B cell (primary cell): ENCODE results near the gene VAV2. TPM values are rescaled to one million over a fixed set of nuclear protein-coding genes. Genes with fewer than 3 reads are reported as not detected.

Experiments used
- ATAC-seq: fragments of 200-7000 bp; cut with Tn5 transposase; one replicate; pipeline ENCODE4 v1.10.0; 2021; ENCODE audit warnings: low read depth, mild to moderate bottlenecking, moderate number of reproducible peaks, moderate library complexity
- CTCF ChIA-PET: fragments of 350-600 bp; sonication (Branson Sonifier 250); formaldehyde crosslinking; loops from one replicate; lab custom pipeline; 2021; ENCODE audit warnings: antibody characterized with exemption, inconsistent platforms; lab: Charles Lee
- POLR2A ChIA-PET: fragments of 350-600 bp; sonication (Branson Sonifier 250); formaldehyde crosslinking; loops from one replicate; lab custom pipeline; 2021; ENCODE audit warnings: antibody characterized with exemption; lab: Charles Lee
- DNase-seq: peaks from one replicate; pipeline ENCODE4 v3.0.0; 2013
- H2AFZ ChIP-seq: 2 replicates; pipeline ENCODE4 v1.6.1; 2012; ENCODE audit warnings: mild to moderate bottlenecking, low read depth, low read length; ENCODE audit not compliant: insufficient read depth, poor library complexity, severe bottlenecking
- H3K27ac ChIP-seq, 2 donors: 1 replicate in 1 of 2; 2 replicates in 1 of 2; pipeline ENCODE4 v1.5.1; 2012 to 2013; ENCODE audit warnings: low read length in 2 of 2, mild to moderate bottlenecking in 2 of 2, moderate library complexity in 1 of 2
- H3K27me3 ChIP-seq, 4 experiments: fragments of 200-600 bp in 1 of 4; sonication (generic) in 1 of 4; replicated peaks in 1 of 4; 1 replicate in 2 of 4; 2 replicates in 2 of 4; pipeline versions ENCODE4 v1.6.1 to v1.7.0; 2013 to 2016; ENCODE audit warnings: low read length in 3 of 4, mild to moderate bottlenecking in 2 of 4, mixed read lengths in 1 of 4, moderate library complexity in 1 of 4; ENCODE audit not compliant: insufficient read depth in 4 of 4, control insufficient read depth in 3 of 4; ENCODE audit errors: control extremely low read depth in 1 of 4
- H3K36me3 ChIP-seq, 2 experiments: replicated peaks in 1 of 2; 1 replicate in 1 of 2; 2 replicates in 1 of 2; pipeline versions ENCODE4 v1.6.1 to v1.7.1; 2013; ENCODE audit warnings: low read length in 1 of 2; ENCODE audit not compliant: insufficient read depth in 2 of 2, control insufficient read depth in 1 of 2; ENCODE audit errors: control extremely low read depth in 1 of 2, extremely low read depth in 1 of 2
- H3K4me1 ChIP-seq, 2 donors: fragments of 200-600 bp in 1 of 2; sonication (generic) in 1 of 2; 1 replicate in 1 of 2; 2 replicates in 1 of 2; pipeline versions ENCODE4 v1.5.1 to v1.6.1; 2013 to 2017; ENCODE audit warnings: low read length in 2 of 2; ENCODE audit not compliant: control insufficient read depth in 2 of 2, insufficient read depth in 2 of 2
- H3K4me2 ChIP-seq: replicated peaks from 2 replicates; pipeline ENCODE3; 2012; ENCODE audit warnings: mild to moderate bottlenecking, low read depth, low read length; ENCODE audit not compliant: poor library complexity, severe bottlenecking
- H3K4me3 ChIP-seq, 5 experiments: fragments of 200-600 bp in 1 of 5; sonication (generic) in 1 of 5; 1 replicate in 3 of 5; 2 replicates in 2 of 5; pipeline versions ENCODE4 v1.5.1 to v1.7.0; 2011 to 2016; ENCODE audit warnings: low read length in 4 of 5, mild to moderate bottlenecking in 4 of 5, low read depth in 2 of 5, control low read depth in 1 of 5, moderate library complexity in 1 of 5; ENCODE audit not compliant: insufficient read depth in 1 of 5; ENCODE audit errors: control extremely low read depth in 1 of 5, extremely low read depth in 1 of 5
- H3K79me2 ChIP-seq: fragments of 200-600 bp; sonication (generic); one replicate; pipeline ENCODE4 v1.6.0; 2016; ENCODE audit warnings: low read length; ENCODE audit not compliant: control insufficient read depth, insufficient read depth
- H3K9ac ChIP-seq: fragments of 200-600 bp; sonication (generic); 2 replicates; pipeline ENCODE4 v1.6.1; 2017; ENCODE audit warnings: mild to moderate bottlenecking, low read length, moderate library complexity
- H3K9me3 ChIP-seq, 3 donors: one replicate each; pipeline versions ENCODE4 v1.6.1 to v1.7.1; 2013; ENCODE audit warnings: low read length in 2 of 3; ENCODE audit not compliant: control insufficient read depth in 2 of 3, insufficient read depth in 1 of 3; ENCODE audit errors: control extremely low read depth in 1 of 3
- H4K20me1 ChIP-seq: 2 replicates; pipeline ENCODE4 v1.6.0; 2012; ENCODE audit warnings: mild to moderate bottlenecking, low read length; ENCODE audit not compliant: insufficient read depth, control insufficient read depth, poor library complexity, severe bottlenecking
- H3K27ac Mint-ChIP-seq: one replicate; pipeline ENCODE4 v1.8.0; 2021; ENCODE audit warnings: mixed read lengths
- H3K27me3 Mint-ChIP-seq: one replicate; pipeline ENCODE4 v1.8.0; 2021; ENCODE audit warnings: mixed read lengths
- H3K4me1 Mint-ChIP-seq: one replicate; pipeline ENCODE4 v1.8.0; 2021; ENCODE audit warnings: mixed read lengths
- H3K4me3 Mint-ChIP-seq: one replicate; pipeline ENCODE4 v1.8.0; 2021; ENCODE audit warnings: mixed read lengths
- H3K9me3 Mint-ChIP-seq: one replicate; pipeline ENCODE4 v1.8.0; 2022; ENCODE audit warnings: mixed read lengths; ENCODE audit not compliant: insufficient read depth
- EZH2 ChIP-seq: IDR thresholded peaks from 2 replicates; pipeline ENCODE4 v1.6.1; 2012; ENCODE audit warnings: borderline replicate concordance, low read depth, mild to moderate bottlenecking, moderate library complexity, low read length; ENCODE audit not compliant: insufficient read depth, poor library complexity, severe bottlenecking
- WGBS: methylation state at CpG from one replicate; pipeline ENCODE4 v1.1.5; 2013; ENCODE audit warnings: missing lambda C conversion rate; ENCODE audit not compliant: insufficient coverage; 5-methylcytosine and 5-hydroxymethylcytosine counted together
- intact Hi-C: fragments of 100-400 bp; cut with micrococcal nuclease; formaldehyde crosslinking; loops from one replicate; pipeline ENCODE4 v1.10.0; 2022
- polyA plus RNA-seq: library from polyadenylated mRNA; depleted of rRNA; stranded (reverse); fragments of >200 nt; gene quantifications from 2 replicates; pipeline ENCODE4 v1.2.3, GENCODE V29; 2012
- total RNA-seq, 2 donors: library from RNA; stranded (reverse); fragments of 120-200 nt in 1 of 2; gene quantifications; 1 replicate in 1 of 2; 2 replicates in 1 of 2; pipeline versions ENCODE4 v1.2.3 to v1.2.4, GENCODE V29; 2013 to 2022
- TF ChIP-seq, protein P1 (sequence below): fragments of 200-600 bp; IDR thresholded peaks from one replicate; pipeline ENCODE4 v1.8.0; 2022; ENCODE audit warnings: antibody characterized with exemption, mild to moderate bottlenecking

VAV2 gene
- total and polyA plus RNA-seq, 2 donors (not counting 1 experiment from before 2014, with no cell fraction given), result 34.4 to 128 TPM

DNA sequence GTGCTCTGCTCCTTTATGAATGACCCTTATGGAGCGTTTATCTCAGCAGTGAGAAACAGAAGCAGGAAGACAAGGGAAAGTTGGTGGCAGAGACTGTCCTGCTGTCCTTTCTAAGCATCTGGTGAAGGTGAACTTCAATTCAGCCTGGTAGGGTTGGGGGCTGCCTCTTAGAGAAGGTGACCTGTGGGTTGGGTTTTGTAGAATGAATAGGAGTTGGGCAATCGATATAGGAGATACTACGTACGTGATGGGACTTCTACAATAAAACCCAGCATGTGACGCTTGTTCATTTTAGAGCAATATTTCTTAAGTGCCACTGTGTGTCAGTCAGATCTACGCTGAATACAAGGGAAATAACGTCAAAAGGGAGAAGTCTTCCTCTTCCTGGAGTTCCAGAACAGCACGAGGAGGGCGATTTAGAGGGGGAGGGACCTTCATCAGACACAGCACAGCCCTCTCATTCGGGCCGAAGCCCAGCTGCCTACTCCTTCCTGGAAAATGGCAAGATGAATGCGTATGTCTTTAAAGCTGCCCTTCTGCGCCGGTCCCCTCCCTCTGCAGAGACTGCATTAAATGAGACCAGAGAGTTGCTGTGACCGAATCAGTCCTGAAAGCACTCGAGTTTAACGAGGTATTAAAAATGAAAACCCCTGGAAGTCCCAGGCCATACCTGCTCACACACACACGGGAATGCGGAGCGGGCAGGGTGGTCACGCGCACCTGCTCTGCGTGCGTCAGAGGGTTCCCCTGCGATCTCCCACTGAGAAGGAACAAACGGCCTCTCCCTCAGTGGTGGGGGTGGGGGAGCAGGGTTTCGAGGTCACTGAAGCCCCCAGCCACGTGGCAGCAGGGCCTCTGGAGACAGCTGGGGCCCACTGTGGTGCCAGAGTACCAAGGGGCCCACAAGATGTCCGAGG lies 168.7 kb downstream of the VAV2 start:
- no peaks in the 10 kb centered on the region for H3K27me3 ChIP-seq
- Mint-ChIP-seq H3K27me3 (no peaks in the 10 kb centered on the region), H3K9me3 (no peaks in the 10 kb centered on the region), H3K4me1 (peaks cover 70% of the 10 kb centered on the region), H3K4me3 (peak overlapping the region; percentile 88), H3K27ac (peak overlapping the region; percentile 97)
- ChIA-PET CTCF (interaction anchor here (1.2 to 1.4 kb wide), 2 partner anchors 133 to 171 kb away, joined by 3 to 5 read pairs; no protein-coding TSS in a partner anchor), POLR2A (interaction anchor here (0.6 kb wide), 1 partner anchor 21 kb away, joined by 3 read pairs; no protein-coding TSS in a partner anchor)
- peaks cover 32% of the 10 kb centered on the region for H3K79me2 ChIP-seq
- peaks cover 4% of the 10 kb centered on the region for H4K20me1 ChIP-seq
- intact Hi-C loops, result loop anchor here (2.0 kb wide), 1 partner anchor 131 kb away; no protein-coding TSS in a partner anchor
- peaks cover 0 to 13% of the 10 kb centered on the region in 2 experiments for H3K36me3 ChIP-seq
- H3K4me1 ChIP-seq, result peaks cover 43 to 54% of the 10 kb centered on the region in 2 donors
- TF ChIP-seq, protein P1, sequence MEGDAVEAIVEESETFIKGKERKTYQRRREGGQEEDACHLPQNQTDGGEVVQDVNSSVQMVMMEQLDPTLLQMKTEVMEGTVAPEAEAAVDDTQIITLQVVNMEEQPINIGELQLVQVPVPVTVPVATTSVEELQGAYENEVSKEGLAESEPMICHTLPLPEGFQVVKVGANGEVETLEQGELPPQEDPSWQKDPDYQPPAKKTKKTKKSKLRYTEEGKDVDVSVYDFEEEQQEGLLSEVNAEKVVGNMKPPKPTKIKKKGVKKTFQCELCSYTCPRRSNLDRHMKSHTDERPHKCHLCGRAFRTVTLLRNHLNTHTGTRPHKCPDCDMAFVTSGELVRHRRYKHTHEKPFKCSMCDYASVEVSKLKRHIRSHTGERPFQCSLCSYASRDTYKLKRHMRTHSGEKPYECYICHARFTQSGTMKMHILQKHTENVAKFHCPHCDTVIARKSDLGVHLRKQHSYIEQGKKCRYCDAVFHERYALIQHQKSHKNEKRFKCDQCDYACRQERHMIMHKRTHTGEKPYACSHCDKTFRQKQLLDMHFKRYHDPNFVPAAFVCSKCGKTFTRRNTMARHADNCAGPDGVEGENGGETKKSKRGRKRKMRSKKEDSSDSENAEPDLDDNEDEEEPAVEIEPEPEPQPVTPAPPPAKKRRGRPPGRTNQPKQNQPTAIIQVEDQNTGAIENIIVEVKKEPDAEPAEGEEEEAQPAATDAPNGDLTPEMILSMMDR, result no peak
- no peak for TF ChIP-seq EZH2
- peaks cover 0 to 7% (median 0%) of the 10 kb centered on the region in 3 donors for H3K9me3 ChIP-seq
- peak overlapping the region; percentile 89 for H3K4me2 ChIP-seq
- H2AFZ ChIP-seq, result no peak overlapping the region
- peak; percentile 81 for DNase-seq
- H3K9ac ChIP-seq, result peak overlapping the region; percentile 63
- ATAC-seq, result peak; percentile 40
- H3K4me3 ChIP-seq, result peak overlapping the region in 2 of 5 experiments; percentile 20 to 63
- H3K27ac ChIP-seq, result peak overlapping the region; percentile 99
- 52% methylated on average over 22 of the region's 29 CpGs for WGBS
